Measurements from ENCODE around the gene CEP128.

The CEP128 gene

DNA sequence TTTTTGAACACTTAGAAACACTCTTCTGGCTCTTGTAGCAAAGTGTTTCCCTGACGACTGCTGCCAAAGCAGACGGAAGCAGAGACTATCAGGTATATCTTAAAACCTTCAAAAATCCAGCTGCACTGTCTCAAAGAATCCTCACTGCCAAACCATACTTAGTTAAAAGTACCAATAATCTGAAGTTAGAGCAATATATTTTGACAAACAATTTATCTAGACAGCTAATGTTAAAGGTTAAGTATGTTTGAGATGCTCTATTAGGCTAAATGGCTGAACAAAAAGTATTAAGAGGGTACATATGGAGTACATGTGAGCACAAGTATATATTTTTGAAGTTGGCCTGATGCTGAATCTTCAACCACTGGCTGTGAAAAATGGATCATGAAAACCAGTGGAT is 398.3 kb downstream of the CEP128 start:
- peaks cover 4% of the 10 kb centered on the region for H3K9me3 Mint-ChIP-seq (ENCODE audit: low read depth)
- no peak overlapping the region for H3K27ac Mint-ChIP-seq
- H3K36me3 Mint-ChIP-seq = peaks cover 4% of the 10 kb centered on the region
- H3K4me1 Mint-ChIP-seq (ENCODE audit: low read depth) = no peaks in the 10 kb centered on the region
- H3K4me3 Mint-ChIP-seq = no peak overlapping the region
- H3K27me3 Mint-ChIP-seq = no peaks in the 10 kb centered on the region

GRCh38 chr14:80538633-80539375 is 402.7 kb downstream of the CEP128 start:
- Mint-ChIP-seq H3K9me3 (ENCODE audit: low read depth) (peaks cover 4% of the 10 kb centered on the region), H3K36me3 (peaks cover 4% of the 10 kb centered on the region), H3K27me3 (no peaks in the 10 kb centered on the region), H3K4me3 (no peak overlapping the region), H3K27ac (no peak overlapping the region), H3K4me1 (ENCODE audit: low read depth) (no peaks in the 10 kb centered on the region)

- no peaks in the 10 kb centered on the region for H3K27me3 Mint-ChIP-seq
- H3K27ac Mint-ChIP-seq = no peak overlapping the region
- H3K9me3 Mint-ChIP-seq (ENCODE audit: low read depth) = peaks cover 4% of the 10 kb centered on the region
- H3K36me3 Mint-ChIP-seq = peaks cover 4% of the 10 kb centered on the region
- H3K4me3 Mint-ChIP-seq = no peak overlapping the region
- no peaks in the 10 kb centered on the region for H3K4me1 Mint-ChIP-seq (ENCODE audit: low read depth)
Measured at GRCh38 chr14:80537626-80538025, 403.9 kb downstream of the CEP128 start.

DNA sequence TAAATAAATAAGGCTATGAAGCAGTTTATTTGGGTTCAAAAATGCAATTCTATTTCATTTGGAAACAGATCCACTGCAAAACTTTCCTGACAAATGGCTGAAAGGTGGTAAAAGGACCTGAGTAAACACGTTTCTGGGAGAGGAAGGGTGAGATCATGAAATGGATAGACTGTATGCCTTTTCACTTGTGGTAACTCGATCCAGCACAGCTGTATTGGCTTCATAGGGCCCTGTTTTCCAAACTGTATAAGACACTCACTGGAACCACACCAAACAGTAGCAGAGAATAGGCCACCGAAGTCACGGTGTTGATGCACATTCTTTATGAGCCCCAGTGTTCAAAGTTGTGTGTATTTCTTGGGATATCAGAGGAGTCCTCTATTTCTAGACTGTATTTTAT is 405.1 kb downstream of the CEP128 start:
- H3K27me3 Mint-ChIP-seq = no peaks in the 10 kb centered on the region
- no peaks in the 10 kb centered on the region for H3K4me1 Mint-ChIP-seq (ENCODE audit: low read depth)
- H3K9me3 Mint-ChIP-seq (ENCODE audit: low read depth) = peaks cover under 1% of the 10 kb centered on the region
- no peak overlapping the region for H3K4me3 Mint-ChIP-seq
- no peak overlapping the region for H3K27ac Mint-ChIP-seq
- peaks cover 4% of the 10 kb centered on the region for H3K36me3 Mint-ChIP-seq

DNA sequence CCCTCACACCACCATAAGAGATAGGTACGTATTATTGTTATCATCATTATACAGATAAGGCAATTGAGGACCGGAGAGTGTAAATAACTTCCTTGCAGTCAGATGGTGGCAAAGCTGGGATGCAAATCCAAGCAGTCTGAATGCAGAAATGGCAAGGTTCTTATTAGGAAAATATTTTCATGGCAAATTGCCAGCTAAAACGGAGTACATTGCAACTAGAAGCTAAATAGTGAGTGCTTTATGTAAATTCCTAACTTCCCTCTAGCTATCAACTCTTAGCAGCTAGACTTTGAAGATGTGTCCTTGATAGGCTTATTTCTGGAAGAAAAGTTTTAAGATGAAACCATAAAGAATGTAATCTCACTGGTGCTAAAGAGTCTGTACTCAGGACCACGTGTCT is 406.4 kb downstream of the CEP128 start:
- H3K4me1 Mint-ChIP-seq (ENCODE audit: low read depth) = no peaks in the 10 kb centered on the region
- H3K9me3 Mint-ChIP-seq (ENCODE audit: low read depth) = no peaks in the 10 kb centered on the region
- H3K27me3 Mint-ChIP-seq = no peaks in the 10 kb centered on the region
- H3K27ac Mint-ChIP-seq = no peak overlapping the region
- H3K4me3 Mint-ChIP-seq = no peak overlapping the region
- H3K36me3 Mint-ChIP-seq = peaks cover 3% of the 10 kb centered on the region

DNA sequence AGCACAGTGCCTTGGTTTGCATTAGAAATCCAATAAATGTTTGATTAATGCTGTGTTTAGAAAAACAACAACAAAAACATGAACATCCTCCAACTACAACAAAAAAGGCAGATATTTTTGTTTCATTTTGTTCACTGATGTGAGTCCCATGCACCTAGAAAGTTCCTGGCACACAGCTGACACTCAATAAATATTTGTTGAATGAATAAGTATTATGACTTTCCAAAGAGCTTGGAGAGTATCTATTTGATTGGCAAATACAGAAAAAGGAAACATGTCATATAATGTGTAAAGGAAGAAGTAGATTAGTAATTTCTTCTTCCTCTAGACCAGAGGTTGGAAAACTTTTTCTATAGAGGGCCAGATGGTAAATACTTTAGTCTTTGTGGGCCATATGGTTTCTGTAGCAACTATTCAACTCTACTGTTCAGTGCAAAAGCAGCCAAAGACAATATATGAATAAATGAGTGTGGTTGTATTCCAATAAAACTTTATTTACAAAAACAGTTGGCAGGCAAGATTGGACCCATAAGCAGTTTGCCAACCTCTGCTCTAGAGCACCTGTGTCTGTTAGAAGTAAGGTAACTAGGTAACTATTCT is 417.9 kb downstream of the CEP128 start:
- Mint-ChIP-seq H3K36me3 (peaks cover 26% of the 10 kb centered on the region), H3K27ac (no peak overlapping the region), H3K4me3 (no peak overlapping the region), H3K9me3 (ENCODE audit: low read depth) (no peaks in the 10 kb centered on the region), H3K27me3 (no peaks in the 10 kb centered on the region), H3K4me1 (ENCODE audit: low read depth) (no peaks in the 10 kb centered on the region)

GRCh38 chr14:80522936-80523335 is 418.6 kb downstream of the CEP128 start:
- Mint-ChIP-seq H3K27me3 (no peaks in the 10 kb centered on the region), H3K36me3 (peaks cover 31% of the 10 kb centered on the region), H3K4me1 (ENCODE audit: low read depth) (no peaks in the 10 kb centered on the region), H3K9me3 (ENCODE audit: low read depth) (no peaks in the 10 kb centered on the region), H3K27ac (no peak overlapping the region), H3K4me3 (no peak overlapping the region)

DNA sequence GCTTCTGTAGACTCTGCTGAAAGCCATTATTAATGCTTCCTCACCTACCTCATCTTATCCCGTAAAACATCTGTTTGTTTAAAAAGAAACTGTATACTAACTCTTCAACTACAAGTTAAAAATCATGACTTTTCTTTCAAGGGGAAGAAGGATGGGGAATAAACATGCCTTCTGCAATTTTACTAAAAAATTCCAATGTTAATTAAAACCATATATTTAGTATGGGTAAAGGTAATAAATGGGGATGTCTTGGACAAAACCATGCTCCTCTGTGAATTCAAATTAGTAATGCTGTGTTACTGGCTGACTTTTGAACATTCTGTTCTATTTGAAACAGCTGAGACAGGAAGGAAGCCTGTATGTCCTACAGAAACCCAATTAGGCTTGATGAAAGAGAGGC is 419.1 kb downstream of the CEP128 start:
- Mint-ChIP-seq H3K4me3 (no peak overlapping the region), H3K9me3 (ENCODE audit: low read depth) (no peaks in the 10 kb centered on the region), H3K27ac (no peak overlapping the region), H3K36me3 (peaks cover 35% of the 10 kb centered on the region), H3K27me3 (no peaks in the 10 kb centered on the region), H3K4me1 (ENCODE audit: low read depth) (no peaks in the 10 kb centered on the region)

GRCh38 chr14:80521456-80521855 is 420.1 kb downstream of the CEP128 start:
- Mint-ChIP-seq H3K36me3 (peaks cover 36% of the 10 kb centered on the region), H3K9me3 (ENCODE audit: low read depth) (no peaks in the 10 kb centered on the region), H3K4me3 (no peak overlapping the region), H3K27ac (no peak overlapping the region), H3K27me3 (no peaks in the 10 kb centered on the region), H3K4me1 (ENCODE audit: low read depth) (no peaks in the 10 kb centered on the region)

DNA sequence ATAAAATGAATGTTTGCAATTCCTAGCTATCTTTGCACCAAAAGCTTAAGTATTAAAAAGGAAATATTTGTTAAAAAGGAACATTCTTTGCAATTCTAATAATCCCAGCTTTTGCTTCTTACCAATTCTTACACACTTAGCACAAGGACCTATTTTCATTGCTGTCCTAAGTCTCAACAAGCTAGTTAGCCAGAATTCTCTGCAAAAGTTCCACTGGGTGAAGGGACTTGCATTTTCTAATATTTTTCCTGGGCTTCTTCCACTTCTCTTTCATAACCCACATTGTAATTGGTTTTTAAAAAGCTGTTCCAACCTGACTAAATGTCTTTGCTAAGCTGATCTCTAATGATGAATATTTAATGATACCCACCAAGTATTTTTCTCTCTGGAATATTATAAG is 422.5 kb downstream of the CEP128 start:
- Mint-ChIP-seq H3K4me1 (ENCODE audit: low read depth) (no peaks in the 10 kb centered on the region), H3K9me3 (ENCODE audit: low read depth) (peaks cover 4% of the 10 kb centered on the region), H3K27me3 (no peaks in the 10 kb centered on the region), H3K4me3 (no peak overlapping the region), H3K36me3 (peaks cover 28% of the 10 kb centered on the region), H3K27ac (no peak overlapping the region)

DNA sequence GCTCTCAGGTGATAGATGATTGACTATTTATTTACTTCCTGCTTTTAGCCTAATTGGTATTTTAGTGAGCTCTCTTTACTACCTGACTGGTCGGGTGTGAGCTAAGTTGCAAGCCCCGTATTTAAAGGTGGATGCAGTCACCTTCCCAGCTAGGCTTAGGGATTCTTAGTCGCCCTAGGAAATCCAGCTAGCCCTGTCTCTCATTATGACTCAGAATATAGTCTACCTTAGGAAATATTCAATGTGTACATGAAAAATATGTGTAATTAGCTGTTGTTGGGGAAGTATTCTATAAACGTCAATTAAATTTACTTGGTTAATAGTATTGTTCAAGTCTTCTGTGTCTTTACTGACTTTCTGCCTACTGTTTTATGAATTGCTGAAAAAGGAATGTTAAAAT is 423.4 kb downstream of the CEP128 start:
- Mint-ChIP-seq H3K9me3 (ENCODE audit: low read depth) (peaks cover 11% of the 10 kb centered on the region), H3K4me3 (no peak overlapping the region), H3K27me3 (no peaks in the 10 kb centered on the region), H3K36me3 (peaks cover 30% of the 10 kb centered on the region), H3K27ac (no peak overlapping the region), H3K4me1 (ENCODE audit: low read depth) (no peaks in the 10 kb centered on the region)

DNA sequence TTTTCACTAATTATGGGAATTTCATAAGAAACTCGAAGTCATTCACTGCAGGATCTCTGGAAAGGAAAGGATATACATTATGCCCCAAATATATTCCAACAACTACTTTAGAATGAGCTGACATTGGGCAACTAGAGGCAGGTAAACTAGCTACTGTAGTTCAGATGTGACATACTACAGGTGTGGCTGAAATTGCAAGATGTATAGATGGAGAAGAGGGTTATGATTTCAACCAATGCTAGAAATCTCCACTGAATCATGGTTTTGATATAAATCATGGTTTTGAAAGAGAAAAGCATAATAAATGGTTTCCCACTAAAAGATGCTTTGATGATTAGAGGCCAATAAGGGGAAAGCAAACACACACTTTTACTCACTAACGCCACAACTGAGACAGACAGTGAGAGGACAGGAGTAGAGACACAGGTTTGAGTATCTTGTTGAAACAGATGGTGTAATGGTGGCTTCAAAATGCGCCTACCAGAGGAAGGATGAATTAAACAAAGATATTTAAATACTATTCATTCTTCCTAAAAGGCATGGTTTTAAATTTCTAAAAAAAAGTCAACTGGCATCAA is 434.2 kb downstream of the CEP128 start:
- Mint-ChIP-seq H3K36me3 (peaks cover 10% of the 10 kb centered on the region), H3K27me3 (no peaks in the 10 kb centered on the region), H3K9me3 (ENCODE audit: low read depth) (peaks cover 7% of the 10 kb centered on the region), H3K4me3 (no peak overlapping the region), H3K4me1 (ENCODE audit: low read depth) (no peaks in the 10 kb centered on the region), H3K27ac (no peak overlapping the region)

- Mint-ChIP-seq H3K4me3 (no peak overlapping the region), H3K4me1 (ENCODE audit: low read depth) (no peaks in the 10 kb centered on the region), H3K27me3 (no peaks in the 10 kb centered on the region), H3K9me3 (ENCODE audit: low read depth) (peaks cover 5% of the 10 kb centered on the region), H3K27ac (no peak overlapping the region), H3K36me3 (peaks cover 10% of the 10 kb centered on the region)
Measured at GRCh38 chr14:80504781-80505180, 436.8 kb downstream of the CEP128 start.

- no peaks in the 10 kb centered on the region for H3K27me3 Mint-ChIP-seq
- no peaks in the 10 kb centered on the region for H3K4me1 Mint-ChIP-seq (ENCODE audit: low read depth)
- H3K4me3 Mint-ChIP-seq = no peak overlapping the region
- peaks cover under 1% of the 10 kb centered on the region for H3K36me3 Mint-ChIP-seq
- H3K9me3 Mint-ChIP-seq (ENCODE audit: low read depth) = no peaks in the 10 kb centered on the region
- no peak overlapping the region for H3K27ac Mint-ChIP-seq
Measured at GRCh38 chr14:80498533-80498932, 443.0 kb downstream of the CEP128 start.

DNA sequence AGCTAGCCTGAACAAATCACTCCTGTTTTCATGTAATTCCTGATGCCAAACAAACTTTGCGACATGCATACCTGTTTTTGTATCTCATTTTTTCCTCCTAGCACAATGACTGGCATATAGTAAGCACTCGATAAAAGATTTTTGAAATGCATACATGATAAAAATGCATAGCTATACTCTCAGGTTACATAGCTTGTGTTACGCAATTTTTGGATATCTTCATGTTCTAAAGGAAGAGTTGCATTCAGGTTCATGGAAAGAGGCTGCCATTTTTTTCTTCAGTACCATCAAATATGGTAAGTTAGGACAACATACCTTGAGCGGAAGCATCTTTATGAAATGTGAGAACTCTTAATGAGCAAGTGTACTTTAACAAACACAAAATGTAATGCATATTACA is 445.4 kb downstream of the CEP128 start:
- Mint-ChIP-seq H3K27ac (no peak overlapping the region), H3K9me3 (ENCODE audit: low read depth) (no peaks in the 10 kb centered on the region), H3K4me3 (no peak overlapping the region), H3K27me3 (no peaks in the 10 kb centered on the region), H3K4me1 (ENCODE audit: low read depth) (peaks cover 1% of the 10 kb centered on the region), H3K36me3 (no peaks in the 10 kb centered on the region)

GRCh38 chr14:80494769-80495168 is 446.8 kb downstream of the CEP128 start:
- Mint-ChIP-seq H3K36me3 (no peaks in the 10 kb centered on the region), H3K27me3 (no peaks in the 10 kb centered on the region), H3K27ac (no peak overlapping the region), H3K4me1 (ENCODE audit: low read depth) (peaks cover 2% of the 10 kb centered on the region), H3K9me3 (ENCODE audit: low read depth) (no peaks in the 10 kb centered on the region), H3K4me3 (no peak overlapping the region)
